Tibial nerve (tissue), 4 donors: ENCODE results near the gene TSHZ3. TPM values are rescaled to one million over a fixed set of nuclear protein-coding genes. Genes with fewer than 3 reads are reported as not detected.

Experiments
- DNase-seq, 2 donors: peaks; one replicate each; pipeline ENCODE4 v3.0.0-alpha.2; 2019; ENCODE audit warnings: low spot score in 2 of 2
- H3K27ac ChIP-seq, 4 donors: fragments of 200-600 bp; sonication (generic) in 3 of 4; one replicate each; pipeline ENCODE4 v1.5.1; 2017 to 2019; ENCODE audit warnings: mild to moderate bottlenecking in 1 of 4
- H3K27me3 ChIP-seq, 2 donors: fragments of 200-600 bp; sonication (generic) in 1 of 2; one replicate each; pipeline versions ENCODE4 v1.5.1 to v1.6.0; 2017 to 2019
- H3K36me3 ChIP-seq, 3 donors: fragments of 200-600 bp; sonication (generic); one replicate each; pipeline ENCODE4 v1.5.1; 2018 to 2019
- H3K4me1 ChIP-seq, 4 donors: fragments of 200-600 bp; sonication (generic) in 3 of 4; one replicate each; pipeline ENCODE4 v1.5.1; 2017 to 2019
- H3K4me3 ChIP-seq, 4 donors: fragments of 200-600 bp; sonication (generic) in 3 of 4; one replicate each; pipeline ENCODE4 v1.5.1; 2017 to 2019; ENCODE audit warnings: mild to moderate bottlenecking in 1 of 4, moderate library complexity in 1 of 4
- H3K9me3 ChIP-seq, 4 donors: fragments of 200-600 bp; sonication (generic) in 3 of 4; one replicate each; pipeline ENCODE4 v1.5.1; 2017 to 2019
- CTCF ChIP-seq, 5 experiments: fragments of 200-600 bp in 3 of 5; fragments of 450-650 bp in 2 of 5; sonication (generic) in 3 of 5; IDR thresholded peaks; one replicate each; pipeline ENCODE4 v1.5.1; 2016 to 2019; ENCODE audit warnings: antibody characterized with exemption in 5 of 5, mild to moderate bottlenecking in 3 of 5, moderate library complexity in 2 of 5
- EP300 ChIP-seq, 2 donors: sonication (generic); formaldehyde crosslinking; IDR thresholded peaks; one replicate each; pipeline ENCODE4 v1.6.1; 2017; ENCODE audit warnings: antibody characterized with exemption in 2 of 2, mild to moderate bottlenecking in 1 of 2
- POLR2A ChIP-seq, 2 donors: fragments of 450-650 bp; IDR thresholded peaks; one replicate each; pipeline ENCODE4 v1.6.1; 2017; ENCODE audit warnings: antibody characterized with exemption in 2 of 2, mild to moderate bottlenecking in 2 of 2, moderate library complexity in 2 of 2
- WGBS, 2 donors: methylation state at CpG; one replicate each; pipeline ENCODE4 v1.1.5; 2018; 5-methylcytosine and 5-hydroxymethylcytosine counted together
- total RNA-seq, 4 donors: library from RNA; depleted of rRNA; stranded (reverse); fragments of >200 nt; gene quantifications; one replicate each; pipeline ENCODE4 v1.1.0, GENCODE V29; 2016

TSHZ3 gene
- total RNA-seq, 4 donors from 2014 or later, result 20.4 to 22.4 (median 22.3) TPM

- H3K4me3 ChIP-seq, result no peak overlapping the region
These were observed 14.2 kb downstream of the TSHZ3 start for GRCh38 chr19:31334849-31335624.

GRCh38 chr19:31334101-31334848 lies 15.0 kb downstream of the TSHZ3 start:
- H3K36me3 ChIP-seq, result no peaks in the 10 kb centered on the region
- no peak for TF ChIP-seq EP300 (IDR thresholded peaks at IDR 0.05)
- no peak for DNase-seq
- H3K27me3 ChIP-seq, result no peaks in the 10 kb centered on the region
- H3K9me3 ChIP-seq, result no peaks in the 10 kb centered on the region
- H3K27ac ChIP-seq, result peak overlapping the region in 1 of 4 donors; percentile 22
- WGBS, 2 donors, result 81 to 87% methylated on average over 7 of the region's 7 CpGs
- H3K4me1 ChIP-seq, result peaks cover 0 to 50% (median 10%) of the 10 kb centered on the region in 4 donors
- H3K4me3 ChIP-seq, result no peak overlapping the region

More at GRCh38 chr19:31334849-31335624, 14.2 kb downstream of the TSHZ3 start:
- WGBS, 2 donors, result 87 to 89% methylated on average over 12 of the region's 12 CpGs
- Histone ChIP-seq H3K9me3 (no peaks in the 10 kb centered on the region), H3K4me1 (peaks cover 0 to 50% (median 11%) of the 10 kb centered on the region in 4 donors), H3K27ac (peak overlapping the region in 1 of 4 donors; percentile 22), H3K27me3 (no peaks in the 10 kb centered on the region), H3K36me3 (no peaks in the 10 kb centered on the region)
- TF ChIP-seq POLR2A (IDR thresholded peaks at IDR 0.05) (no peak), CTCF (IDR thresholded peaks at IDR 0.05) (no peak), EP300 (IDR thresholded peaks at IDR 0.05) (no peak)
- DNase-seq, result no peak

- Histone ChIP-seq H3K4me1 (peaks cover 0 to 43% (median 5%) of the 10 kb centered on the region in 4 donors), H3K9me3 (no peaks in the 10 kb centered on the region), H3K4me3 (no peak overlapping the region), H3K36me3 (no peaks in the 10 kb centered on the region), H3K27ac (no peak overlapping the region), H3K27me3 (no peaks in the 10 kb centered on the region)
- 73 to 78% methylated on average over 8 of the region's 8 CpGs for WGBS, 2 donors
- TF ChIP-seq EP300 (IDR thresholded peaks at IDR 0.05), result no peak
- TF ChIP-seq CTCF (IDR thresholded peaks at IDR 0.05), result no peak
- TF ChIP-seq POLR2A (IDR thresholded peaks at IDR 0.05), result no peak
- no peak for DNase-seq
These were observed 17.1 kb downstream of the TSHZ3 start for GRCh38 chr19:31332096-31332495.

- H3K27ac ChIP-seq, result peak overlapping the region in 1 of 4 donors; percentile 13
- DNase-seq, result no peak
- no peak for TF ChIP-seq EP300 (IDR thresholded peaks at IDR 0.05)
- no peak for TF ChIP-seq CTCF (IDR thresholded peaks at IDR 0.05)
- no peak for TF ChIP-seq POLR2A (IDR thresholded peaks at IDR 0.05)
- H3K27me3 ChIP-seq, result no peaks in the 10 kb centered on the region
- 78 to 83% methylated on average over 11 of the region's 11 CpGs for WGBS, 2 donors
- H3K4me1 ChIP-seq, result peaks cover 0 to 45% (median 5%) of the 10 kb centered on the region in 4 donors
- H3K36me3 ChIP-seq, result no peaks in the 10 kb centered on the region
- no peak overlapping the region for H3K4me3 ChIP-seq
- H3K9me3 ChIP-seq, result no peaks in the 10 kb centered on the region
These were observed 17.7 kb downstream of the TSHZ3 start for GRCh38 chr19:31331536-31331935.

GRCh38 chr19:31330761-31331160 lies 18.5 kb downstream of the TSHZ3 start:
- WGBS, 2 donors, result 63 to 75% methylated on average over 12 of the region's 12 CpGs
- H3K4me3 ChIP-seq, result no peak overlapping the region
- DNase-seq, result no peak
- H3K27me3 ChIP-seq, result no peaks in the 10 kb centered on the region
- H3K27ac ChIP-seq, result peak overlapping the region in 2 of 4 donors; percentile 38 to 62
- H3K36me3 ChIP-seq, result no peaks in the 10 kb centered on the region
- peaks cover 0 to 51% (median 5%) of the 10 kb centered on the region in 4 donors for H3K4me1 ChIP-seq
- no peaks in the 10 kb centered on the region for H3K9me3 ChIP-seq
- TF ChIP-seq POLR2A (IDR thresholded peaks at IDR 0.05), result no peak
- no peak for TF ChIP-seq CTCF (IDR thresholded peaks at IDR 0.05)
- TF ChIP-seq EP300 (IDR thresholded peaks at IDR 0.05), result no peak
